ENCODE measurements around the gene SRGAP1. TPM values are rescaled to one million over a fixed set of nuclear protein-coding genes. Genes with fewer than 3 reads are reported as not detected.

Gene SRGAP1
- total RNA-seq, 1 experiment from 2014 or later = 28.3 TPM

- no peaks in the 10 kb centered on the region for H3K9me3 Mint-ChIP-seq (ENCODE audit: low read depth, unreplicated experiment)
- CTCF ChIA-PET = no interaction called here
- H3K4me3 Mint-ChIP-seq (ENCODE audit: low read depth, unreplicated experiment) = no peak overlapping the region
- DNase-seq = no peak
- intact Hi-C loops (cut with micrococcal nuclease; ENCODE audit: unreplicated experiment) = no loop called here
- H3K27me3 Mint-ChIP-seq (ENCODE audit: unreplicated experiment) = no peaks in the 10 kb centered on the region
- H3K4me1 Mint-ChIP-seq (ENCODE audit: low read depth, unreplicated experiment) = no peaks in the 10 kb centered on the region
- no TSS peak for BruUV-seq (replicated peaks)
- no peaks in the 10 kb centered on the region for H3K36me3 Mint-ChIP-seq (ENCODE audit: insufficient read depth, unreplicated experiment)
- no peak for TF ChIP-seq CTCF (IDR thresholded peaks at IDR 0.05; ENCODE audit: unreplicated experiment)
- no peak overlapping the region for H3K27ac Mint-ChIP-seq (ENCODE audit: unreplicated experiment)
Observed at GRCh38 chr12:64145226-64145625, 300.7 kb downstream of the SRGAP1 start.

GRCh38 chr12:64147011-64147631 lies 302.6 kb downstream of the SRGAP1 start:
- intact Hi-C loops (cut with micrococcal nuclease; ENCODE audit: unreplicated experiment) = no loop called here
- no peaks in the 10 kb centered on the region for H3K27me3 Mint-ChIP-seq (ENCODE audit: unreplicated experiment)
- no peak overlapping the region for H3K4me3 Mint-ChIP-seq (ENCODE audit: low read depth, unreplicated experiment)
- no peak for TF ChIP-seq CTCF (IDR thresholded peaks at IDR 0.05; ENCODE audit: unreplicated experiment)
- H3K9me3 Mint-ChIP-seq (ENCODE audit: low read depth, unreplicated experiment) = no peaks in the 10 kb centered on the region
- no peak overlapping the region for H3K27ac Mint-ChIP-seq (ENCODE audit: unreplicated experiment)
- H3K36me3 Mint-ChIP-seq (ENCODE audit: insufficient read depth, unreplicated experiment) = no peaks in the 10 kb centered on the region
- no peaks in the 10 kb centered on the region for H3K4me1 Mint-ChIP-seq (ENCODE audit: low read depth, unreplicated experiment)
- no TSS peak for BruUV-seq (replicated peaks)
- CTCF ChIA-PET = no interaction called here
- no peak for DNase-seq

DNA sequence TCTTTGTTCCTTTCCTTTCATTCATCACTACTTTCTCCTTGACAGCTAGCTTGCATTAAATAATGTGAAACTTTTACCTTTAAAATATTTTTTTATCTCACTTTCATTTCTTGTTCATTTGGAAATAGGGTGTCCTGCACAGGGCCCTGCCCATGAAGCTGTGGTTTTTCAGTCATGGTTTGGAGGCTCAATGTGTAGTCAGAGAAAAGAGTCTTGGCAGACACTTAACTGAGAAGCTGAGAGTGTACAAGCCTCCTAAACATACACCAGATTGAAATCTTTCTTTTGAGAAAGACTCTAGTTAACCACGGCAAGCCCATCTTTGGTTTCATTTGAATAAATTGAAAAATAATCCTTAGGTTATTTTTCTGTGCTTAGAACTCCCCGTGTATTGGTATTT lies 303.4 kb downstream of the SRGAP1 start:
- Mint-ChIP-seq H3K27ac (ENCODE audit: unreplicated experiment) (no peak overlapping the region), H3K36me3 (ENCODE audit: insufficient read depth, unreplicated experiment) (peaks cover 7% of the 10 kb centered on the region), H3K4me1 (ENCODE audit: low read depth, unreplicated experiment) (no peaks in the 10 kb centered on the region), H3K9me3 (ENCODE audit: low read depth, unreplicated experiment) (no peaks in the 10 kb centered on the region), H3K27me3 (ENCODE audit: unreplicated experiment) (no peaks in the 10 kb centered on the region), H3K4me3 (ENCODE audit: low read depth, unreplicated experiment) (no peak overlapping the region)
- no peak for TF ChIP-seq CTCF (IDR thresholded peaks at IDR 0.05; ENCODE audit: unreplicated experiment)
- DNase-seq = no peak
- intact Hi-C loops (cut with micrococcal nuclease; ENCODE audit: unreplicated experiment) = no loop called here
- no TSS peak for BruUV-seq (replicated peaks)
- CTCF ChIA-PET = interaction anchor here (0.7 to 1.2 kb wide), 2 partner anchors 9 to 240 kb away, joined by 3 read pairs; no protein-coding TSS in a partner anchor

DNA sequence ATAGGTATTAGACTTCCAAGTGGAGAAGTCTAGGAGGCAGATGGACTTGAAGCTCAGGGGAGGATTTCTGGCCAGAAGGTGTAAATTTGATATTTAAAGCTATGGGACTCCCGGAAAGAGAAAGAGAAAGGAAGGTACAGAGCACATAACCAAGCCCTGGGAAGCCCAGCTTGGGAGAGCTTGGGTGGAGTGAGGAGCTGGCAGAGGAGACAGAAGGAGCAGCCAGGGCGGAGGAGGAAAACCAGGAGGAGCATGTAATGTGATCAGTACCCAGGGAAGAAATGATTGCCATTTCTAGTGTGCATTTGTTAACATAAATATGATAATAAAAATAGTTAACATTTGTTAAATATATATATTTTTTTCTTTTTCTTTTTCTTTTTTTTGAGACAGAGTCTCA lies 310.2 kb downstream of the SRGAP1 start:
- H3K4me1 Mint-ChIP-seq (ENCODE audit: low read depth, unreplicated experiment) = no peaks in the 10 kb centered on the region
- no TSS peak for BruUV-seq (replicated peaks)
- H3K36me3 Mint-ChIP-seq (ENCODE audit: insufficient read depth, unreplicated experiment) = peaks cover 9% of the 10 kb centered on the region
- intact Hi-C loops (cut with micrococcal nuclease; ENCODE audit: unreplicated experiment) = no loop called here
- H3K27me3 Mint-ChIP-seq (ENCODE audit: unreplicated experiment) = no peaks in the 10 kb centered on the region
- H3K27ac Mint-ChIP-seq (ENCODE audit: unreplicated experiment) = no peak overlapping the region
- H3K4me3 Mint-ChIP-seq (ENCODE audit: low read depth, unreplicated experiment) = no peak overlapping the region
- no peak for TF ChIP-seq CTCF (IDR thresholded peaks at IDR 0.05; ENCODE audit: unreplicated experiment)
- H3K9me3 Mint-ChIP-seq (ENCODE audit: low read depth, unreplicated experiment) = no peaks in the 10 kb centered on the region
- CTCF ChIA-PET = no interaction called here
- no peak for DNase-seq
